Measurements from ENCODE around the gene KRT86. TPM values are rescaled to one million over a fixed set of nuclear protein-coding genes. Genes with fewer than 3 reads are reported as not detected.

KRT86 gene
- total and polyA plus RNA-seq, 2 experiments from 2014 or later, result 0.35 TPM; not detected in 1

DNA sequence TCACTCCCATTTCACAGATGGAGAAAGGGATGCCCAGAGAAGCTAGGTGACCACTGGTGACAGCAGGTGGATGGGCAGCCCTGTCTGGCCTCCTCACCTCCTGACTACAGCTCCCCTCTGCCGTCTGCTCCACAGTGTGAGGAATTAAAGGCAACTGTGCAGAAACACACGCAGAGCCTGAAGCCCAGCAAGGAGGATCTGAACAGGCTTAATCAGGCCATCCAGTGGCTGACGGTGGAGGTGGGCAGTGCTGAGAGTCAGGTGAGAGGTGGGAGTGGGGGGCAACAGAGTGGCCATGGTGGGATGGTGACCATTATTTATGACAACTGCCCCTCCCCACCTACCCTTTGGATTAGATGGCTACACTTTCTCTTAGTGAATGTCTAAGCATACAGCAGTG lies 1.2 kb downstream of the KRT86 start:
- Histone ChIP-seq H3K36me3 (no peaks in the 10 kb centered on the region), H3K9me3 (ENCODE audit: low read depth) (no peaks in the 10 kb centered on the region), H3K27ac (no peak overlapping the region), H3K27me3 (peaks cover 88% of the 10 kb centered on the region), H3K4me3 (no peak overlapping the region), H3K4me1 (ENCODE audit: low read depth) (no peaks in the 10 kb centered on the region)
- no peak for DNase-seq (ENCODE audit: low read depth in 1 of 2, low spot score in 1 of 2)
- no peak for TF ChIP-seq CTCF (IDR thresholded peaks at IDR 0.05; ENCODE audit: low read depth, low read length)

GRCh38 chr12:52277486-52278245 lies 3.2 kb downstream of the KRT86 start:
- TF ChIP-seq CTCF (IDR thresholded peaks at IDR 0.05; ENCODE audit: low read depth, low read length), result no peak
- no peak overlapping the region for H3K4me3 ChIP-seq
- peaks cover 75% of the 10 kb centered on the region for H3K27me3 ChIP-seq
- H3K4me1 ChIP-seq (ENCODE audit: low read depth), result no peaks in the 10 kb centered on the region
- no peak overlapping the region for H3K27ac ChIP-seq
- H3K9me3 ChIP-seq (ENCODE audit: low read depth), result no peaks in the 10 kb centered on the region
- DNase-seq (ENCODE audit: low read depth in 1 of 2, low spot score in 1 of 2), result peak in 1 of 2 donors; percentile 8
- no peaks in the 10 kb centered on the region for H3K36me3 ChIP-seq

DNA sequence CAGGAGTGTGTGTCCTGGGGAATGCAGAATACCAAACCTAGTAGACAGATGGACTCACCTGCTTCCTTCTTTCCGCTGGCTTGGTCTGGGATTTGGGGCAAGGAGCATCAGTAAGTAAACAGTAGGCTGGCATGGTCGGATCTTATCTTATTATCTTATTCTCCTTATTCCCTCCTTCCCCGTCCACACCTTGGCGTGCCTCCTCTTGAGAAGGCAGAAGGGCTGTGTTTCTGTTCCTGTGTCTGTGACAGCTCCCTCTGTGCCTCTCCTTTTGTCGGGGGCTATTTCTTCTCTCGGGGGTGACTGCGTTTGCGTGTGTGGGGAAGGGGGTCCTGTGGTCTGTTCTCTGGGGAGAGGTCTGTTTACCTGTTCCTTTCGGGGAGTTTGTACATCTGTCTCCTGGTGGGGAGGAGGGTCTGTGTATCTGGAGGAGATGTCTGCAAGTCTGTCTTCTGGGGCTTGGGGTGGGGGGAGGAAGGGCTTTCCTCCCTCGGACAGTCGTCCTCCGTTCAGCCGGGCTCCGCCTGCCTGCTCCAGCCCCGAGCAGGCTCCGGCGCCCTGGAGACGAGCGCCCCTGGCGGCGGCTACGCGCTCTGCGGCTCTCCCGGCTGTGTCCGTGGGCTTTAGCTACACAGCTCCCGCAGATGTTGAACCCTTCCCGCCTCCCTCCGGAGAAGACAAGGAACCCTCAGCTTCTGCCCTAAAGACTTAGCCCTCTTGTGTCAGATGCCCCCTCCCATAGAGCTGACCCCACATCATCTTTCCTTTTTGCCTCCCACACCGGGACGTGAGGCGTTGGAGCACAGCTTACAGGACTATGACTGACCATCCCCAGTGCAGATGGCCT lies 4.4 kb downstream of the KRT86 start:
- peak; percentile 100 for TF ChIP-seq CTCF (IDR thresholded peaks at IDR 0.05; ENCODE audit: low read depth, low read length)
- no peak overlapping the region for H3K4me3 ChIP-seq
- peak; percentile 75 to 86 for DNase-seq (ENCODE audit: low read depth in 1 of 2, low spot score in 1 of 2)
- no peaks in the 10 kb centered on the region for H3K9me3 ChIP-seq (ENCODE audit: low read depth)
- no peaks in the 10 kb centered on the region for H3K4me1 ChIP-seq (ENCODE audit: low read depth)
- H3K36me3 ChIP-seq, result no peaks in the 10 kb centered on the region
- H3K27ac ChIP-seq, result no peak overlapping the region
- peaks cover 65% of the 10 kb centered on the region for H3K27me3 ChIP-seq

DNA sequence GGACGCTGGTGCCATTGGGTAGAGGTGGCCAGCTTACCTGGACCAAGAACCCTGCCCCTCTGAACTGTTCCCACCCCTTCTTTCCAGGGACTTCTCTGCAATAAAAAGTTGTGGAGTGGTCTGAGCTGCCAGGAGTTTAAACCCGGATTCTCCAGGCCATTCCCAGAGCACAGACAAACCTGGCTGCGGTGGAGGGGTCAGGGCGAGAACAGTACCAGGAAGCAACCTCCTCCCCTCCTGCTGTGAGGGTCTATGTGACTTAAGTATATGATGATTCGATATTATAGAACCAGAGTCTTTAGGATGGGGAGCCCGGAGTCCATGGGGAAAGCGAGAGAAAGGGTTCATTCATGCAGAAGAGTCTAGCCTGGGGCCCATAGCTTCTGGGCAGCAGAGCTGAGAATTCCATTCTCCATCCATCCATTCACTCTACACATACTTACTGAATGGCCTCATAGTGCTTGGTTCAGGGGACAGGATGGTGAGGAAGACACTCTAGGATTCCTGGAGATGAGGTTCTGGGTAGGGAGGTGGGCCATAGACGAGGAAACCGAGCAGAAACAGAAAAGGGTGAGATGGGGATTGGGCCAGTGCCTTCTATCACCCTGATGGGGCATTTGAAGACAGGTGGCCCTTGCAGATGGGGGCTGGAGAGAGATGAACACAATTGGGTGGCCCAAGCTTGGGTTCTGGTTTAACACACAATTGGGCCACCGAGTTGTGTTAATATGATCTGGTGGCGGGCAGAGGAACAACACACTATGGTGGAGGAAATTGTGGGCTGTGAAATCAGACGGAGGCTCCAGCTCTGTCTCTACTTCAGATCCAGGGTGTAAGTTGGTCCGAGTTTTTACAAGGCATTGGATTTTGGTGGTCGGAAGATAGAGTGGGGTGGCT lies 5.2 kb downstream of the KRT86 start:
- TF ChIP-seq CTCF (IDR thresholded peaks at IDR 0.05; ENCODE audit: low read depth, low read length), result no peak
- peak in 1 of 2 donors; percentile 11 for DNase-seq (ENCODE audit: low read depth in 1 of 2, low spot score in 1 of 2)
- no peak overlapping the region for H3K27ac ChIP-seq
- no peak overlapping the region for H3K4me3 ChIP-seq
- no peaks in the 10 kb centered on the region for H3K4me1 ChIP-seq (ENCODE audit: low read depth)
- H3K9me3 ChIP-seq (ENCODE audit: low read depth), result no peaks in the 10 kb centered on the region
- no peaks in the 10 kb centered on the region for H3K36me3 ChIP-seq
- peaks cover 58% of the 10 kb centered on the region for H3K27me3 ChIP-seq

DNA sequence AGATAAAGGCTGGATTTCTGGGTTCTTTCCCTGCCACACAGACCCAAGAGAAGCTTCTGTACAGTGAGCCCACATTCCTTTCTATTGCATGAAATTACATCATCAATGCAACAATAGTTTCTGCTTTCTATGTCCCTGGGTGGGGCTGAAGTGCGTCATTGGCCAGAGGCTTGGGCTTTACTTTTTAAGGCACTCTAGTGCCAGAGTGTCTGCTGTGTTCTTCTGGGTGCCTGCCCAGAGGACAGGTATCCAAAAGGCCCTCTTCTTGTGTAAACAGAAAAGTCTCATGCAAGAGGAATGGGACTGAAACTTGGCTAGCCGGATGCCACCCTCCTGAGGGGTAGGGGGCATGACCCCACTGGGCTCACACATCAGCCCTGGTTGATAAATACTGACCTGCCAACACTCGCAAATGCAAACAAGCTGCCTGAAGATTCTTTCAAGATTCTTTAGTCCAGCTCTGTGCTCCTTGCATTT lies 5.9 kb downstream of the KRT86 start:
- Histone ChIP-seq H3K9me3 (ENCODE audit: low read depth) (no peaks in the 10 kb centered on the region), H3K27ac (no peak overlapping the region), H3K27me3 (peaks cover 51% of the 10 kb centered on the region), H3K4me3 (no peak overlapping the region), H3K4me1 (ENCODE audit: low read depth) (no peaks in the 10 kb centered on the region), H3K36me3 (no peaks in the 10 kb centered on the region)
- peak in 1 of 2 donors; percentile 97 for DNase-seq (ENCODE audit: low read depth in 1 of 2, low spot score in 1 of 2)
- TF ChIP-seq CTCF (IDR thresholded peaks at IDR 0.05; ENCODE audit: low read depth, low read length), result no peak

Data from cardiac muscle cell (in vitro differentiated cells and primary cell).